HG02763 (cell line): ENCODE results near the gene TYMP.

Experiments
- ATAC-seq: cut with Tn5 transposase; IDR thresholded peaks from one replicate; pipeline ENCODE4 v1.9.1; 2021; ENCODE audit warnings: mild to moderate bottlenecking, moderate library complexity; ENCODE audit not compliant: unreplicated experiment

TYMP gene

GRCh38 chr22:50529897-50530579 lies at the start of gene TYMP:
Gene TYMP, minus strand, starts transcription at chr22:50530012. Its CDS starts 303 bp downstream, at chr22:50529709.
- ATAC-seq: peak; percentile 18

GRCh38 chr22:50578776-50579310 lies 49.0 kb upstream of the TYMP start:
- ATAC-seq: no peak

GRCh38 chr22:50577987-50578775 lies 48.4 kb upstream of the TYMP start, which contains the start of gene CPT1B:
Gene CPT1B, minus strand, starts transcription at chr22:50578427. Its CDS starts 512 bp downstream, at chr22:50577915.
- ATAC-seq: no peak

GRCh38 chr22:50577697-50577986 lies 47.8 kb upstream of the TYMP start:
- ATAC-seq: no peak

GRCh38 chr22:50576806-50577696 lies 47.2 kb upstream of the TYMP start:
- ATAC-seq: no peak

GRCh38 chr22:50576070-50576469 lies 46.3 kb upstream of the TYMP start:
- ATAC-seq: no peak

GRCh38 chr22:50575426-50575941 lies 45.7 kb upstream of the TYMP start:
- no peak for ATAC-seq

- ATAC-seq: no peak
These were observed 44.6 kb upstream of the TYMP start for GRCh38 chr22:50574383-50574755.

GRCh38 chr22:50573491-50574382 lies 43.9 kb upstream of the TYMP start:
- ATAC-seq: no peak

GRCh38 chr22:50572965-50573364 lies 43.2 kb upstream of the TYMP start:
- no peak for ATAC-seq

- ATAC-seq: no peak
These were observed 41.7 kb upstream of the TYMP start for GRCh38 chr22:50571264-50572175.

- no peak for ATAC-seq
These were observed 41.0 kb upstream of the TYMP start for GRCh38 chr22:50570861-50571260.

- ATAC-seq: no peak
These were observed 40.2 kb upstream of the TYMP start for GRCh38 chr22:50569896-50570535.

GRCh38 chr22:50569041-50569459 lies 39.2 kb upstream of the TYMP start:
- no peak for ATAC-seq

GRCh38 chr22:50568626-50569025 lies 38.8 kb upstream of the TYMP start:
- no peak for ATAC-seq

- ATAC-seq: no peak
These were observed 38.0 kb upstream of the TYMP start for GRCh38 chr22:50567721-50568252.

GRCh38 chr22:50564289-50564688 lies 34.5 kb upstream of the TYMP start:
- no peak for ATAC-seq
